B cell (primary cell): ENCODE measurements around the gene TMEM134. TPM values are rescaled to one million over a fixed set of nuclear protein-coding genes. Genes with fewer than 3 reads are reported as not detected.

Experiments used
- ATAC-seq: fragments of 200-7000 bp; cut with Tn5 transposase; one replicate; pipeline ENCODE4 v1.10.0; 2021; ENCODE audit warnings: low read depth, mild to moderate bottlenecking, moderate number of reproducible peaks, moderate library complexity
- CTCF ChIA-PET: fragments of 350-600 bp; sonication (Branson Sonifier 250); formaldehyde crosslinking; loops from one replicate; lab custom pipeline; 2021; ENCODE audit warnings: antibody characterized with exemption, inconsistent platforms; lab: Charles Lee
- POLR2A ChIA-PET: fragments of 350-600 bp; sonication (Branson Sonifier 250); formaldehyde crosslinking; loops from one replicate; lab custom pipeline; 2021; ENCODE audit warnings: antibody characterized with exemption; lab: Charles Lee
- DNase-seq: peaks from one replicate; pipeline ENCODE4 v3.0.0; 2013
- H2AFZ ChIP-seq: 2 replicates; pipeline ENCODE4 v1.6.1; 2012; ENCODE audit warnings: mild to moderate bottlenecking, low read depth, low read length; ENCODE audit not compliant: insufficient read depth, poor library complexity, severe bottlenecking
- H3K27ac ChIP-seq, 2 donors: 1 replicate in 1 of 2; 2 replicates in 1 of 2; pipeline ENCODE4 v1.5.1; 2012 to 2013; ENCODE audit warnings: low read length in 2 of 2, mild to moderate bottlenecking in 2 of 2, moderate library complexity in 1 of 2
- H3K27me3 ChIP-seq, 4 experiments: fragments of 200-600 bp in 1 of 4; sonication (generic) in 1 of 4; replicated peaks in 1 of 4; 1 replicate in 2 of 4; 2 replicates in 2 of 4; pipeline versions ENCODE4 v1.6.1 to v1.7.0; 2013 to 2016; ENCODE audit warnings: low read length in 3 of 4, mild to moderate bottlenecking in 2 of 4, mixed read lengths in 1 of 4, moderate library complexity in 1 of 4; ENCODE audit not compliant: insufficient read depth in 4 of 4, control insufficient read depth in 3 of 4; ENCODE audit errors: control extremely low read depth in 1 of 4
- H3K36me3 ChIP-seq, 2 experiments: replicated peaks in 1 of 2; 1 replicate in 1 of 2; 2 replicates in 1 of 2; pipeline versions ENCODE4 v1.6.1 to v1.7.1; 2013; ENCODE audit warnings: low read length in 1 of 2; ENCODE audit not compliant: insufficient read depth in 2 of 2, control insufficient read depth in 1 of 2; ENCODE audit errors: control extremely low read depth in 1 of 2, extremely low read depth in 1 of 2
- H3K4me1 ChIP-seq, 2 donors: fragments of 200-600 bp in 1 of 2; sonication (generic) in 1 of 2; 1 replicate in 1 of 2; 2 replicates in 1 of 2; pipeline versions ENCODE4 v1.5.1 to v1.6.1; 2013 to 2017; ENCODE audit warnings: low read length in 2 of 2; ENCODE audit not compliant: control insufficient read depth in 2 of 2, insufficient read depth in 2 of 2
- H3K4me2 ChIP-seq: replicated peaks from 2 replicates; pipeline ENCODE3; 2012; ENCODE audit warnings: mild to moderate bottlenecking, low read depth, low read length; ENCODE audit not compliant: poor library complexity, severe bottlenecking
- H3K4me3 ChIP-seq, 5 experiments: fragments of 200-600 bp in 1 of 5; sonication (generic) in 1 of 5; 1 replicate in 3 of 5; 2 replicates in 2 of 5; pipeline versions ENCODE4 v1.5.1 to v1.7.0; 2011 to 2016; ENCODE audit warnings: low read length in 4 of 5, mild to moderate bottlenecking in 4 of 5, low read depth in 2 of 5, control low read depth in 1 of 5, moderate library complexity in 1 of 5; ENCODE audit not compliant: insufficient read depth in 1 of 5; ENCODE audit errors: control extremely low read depth in 1 of 5, extremely low read depth in 1 of 5
- H3K79me2 ChIP-seq: fragments of 200-600 bp; sonication (generic); one replicate; pipeline ENCODE4 v1.6.0; 2016; ENCODE audit warnings: low read length; ENCODE audit not compliant: control insufficient read depth, insufficient read depth
- H3K9ac ChIP-seq: fragments of 200-600 bp; sonication (generic); 2 replicates; pipeline ENCODE4 v1.6.1; 2017; ENCODE audit warnings: mild to moderate bottlenecking, low read length, moderate library complexity
- H3K9me3 ChIP-seq, 3 donors: one replicate each; pipeline versions ENCODE4 v1.6.1 to v1.7.1; 2013; ENCODE audit warnings: low read length in 2 of 3; ENCODE audit not compliant: control insufficient read depth in 2 of 3, insufficient read depth in 1 of 3; ENCODE audit errors: control extremely low read depth in 1 of 3
- H4K20me1 ChIP-seq: 2 replicates; pipeline ENCODE4 v1.6.0; 2012; ENCODE audit warnings: mild to moderate bottlenecking, low read length; ENCODE audit not compliant: insufficient read depth, control insufficient read depth, poor library complexity, severe bottlenecking
- H3K27ac Mint-ChIP-seq: one replicate; pipeline ENCODE4 v1.8.0; 2021; ENCODE audit warnings: mixed read lengths
- H3K27me3 Mint-ChIP-seq: one replicate; pipeline ENCODE4 v1.8.0; 2021; ENCODE audit warnings: mixed read lengths
- H3K4me1 Mint-ChIP-seq: one replicate; pipeline ENCODE4 v1.8.0; 2021; ENCODE audit warnings: mixed read lengths
- H3K4me3 Mint-ChIP-seq: one replicate; pipeline ENCODE4 v1.8.0; 2021; ENCODE audit warnings: mixed read lengths
- H3K9me3 Mint-ChIP-seq: one replicate; pipeline ENCODE4 v1.8.0; 2022; ENCODE audit warnings: mixed read lengths; ENCODE audit not compliant: insufficient read depth
- EZH2 ChIP-seq: IDR thresholded peaks from 2 replicates; pipeline ENCODE4 v1.6.1; 2012; ENCODE audit warnings: borderline replicate concordance, low read depth, mild to moderate bottlenecking, moderate library complexity, low read length; ENCODE audit not compliant: insufficient read depth, poor library complexity, severe bottlenecking
- WGBS: methylation state at CpG from one replicate; pipeline ENCODE4 v1.1.5; 2013; ENCODE audit warnings: missing lambda C conversion rate; ENCODE audit not compliant: insufficient coverage; 5-methylcytosine and 5-hydroxymethylcytosine counted together
- intact Hi-C: fragments of 100-400 bp; cut with micrococcal nuclease; formaldehyde crosslinking; loops from one replicate; pipeline ENCODE4 v1.10.0; 2022
- polyA plus RNA-seq: library from polyadenylated mRNA; depleted of rRNA; stranded (reverse); fragments of >200 nt; gene quantifications from 2 replicates; pipeline ENCODE4 v1.2.3, GENCODE V29; 2012
- total RNA-seq, 2 donors: library from RNA; stranded (reverse); fragments of 120-200 nt in 1 of 2; gene quantifications; 1 replicate in 1 of 2; 2 replicates in 1 of 2; pipeline versions ENCODE4 v1.2.3 to v1.2.4, GENCODE V29; 2013 to 2022
- TF ChIP-seq, protein P1 (sequence below): fragments of 200-600 bp; IDR thresholded peaks from one replicate; pipeline ENCODE4 v1.8.0; 2022; ENCODE audit warnings: antibody characterized with exemption, mild to moderate bottlenecking

The TMEM134 gene
- total and polyA plus RNA-seq, 2 donors (not counting 1 experiment from before 2014, with no cell fraction given): 167 to 197 TPM

DNA sequence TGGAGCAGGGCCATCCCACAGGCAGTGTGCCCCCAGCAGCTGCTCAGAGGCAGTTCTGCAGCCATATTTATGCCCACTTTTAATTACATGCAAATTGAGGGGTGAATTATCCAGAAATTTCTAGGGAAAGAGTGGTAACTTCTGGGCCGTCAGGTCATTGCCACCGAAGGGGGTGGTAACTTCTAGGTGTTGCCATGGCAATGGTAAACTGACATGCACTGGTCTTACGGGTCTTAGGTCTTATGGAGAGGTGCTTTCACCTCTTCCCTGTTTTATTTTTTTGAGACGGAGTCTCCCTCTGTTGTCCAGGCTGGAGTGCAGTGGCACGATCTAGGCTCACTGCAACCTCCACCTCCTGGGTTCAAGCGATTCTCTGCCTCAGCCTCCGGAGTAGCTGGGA, 3.8 kb upstream of the TMEM134 start:
- Histone ChIP-seq H2AFZ (no peak overlapping the region), H3K4me2 (no peak overlapping the region), H3K9me3 (no peaks in the 10 kb centered on the region), H3K36me3 (no peaks in the 10 kb centered on the region), H3K27ac (no peak overlapping the region), H3K27me3 (no peaks in the 10 kb centered on the region), H3K4me1 (peaks cover 12 to 21% of the 10 kb centered on the region in 2 donors), H3K4me3 (no peak overlapping the region), H4K20me1 (peaks cover 9% of the 10 kb centered on the region), H3K9ac (no peak overlapping the region), H3K79me2 (peaks cover 15% of the 10 kb centered on the region)
- DNase-seq (no peak), ATAC-seq (no peak)
- no peaks in the 10 kb centered on the region for H3K27me3 Mint-ChIP-seq
- ChIA-PET POLR2A (interaction anchor here (0.6 to 10.4 kb wide), 3 partner anchors 24 to 71 kb away, joined by 3 to 215 read pairs (median 6); partner anchors contain the start of genes PPP1CA and PTPRCAP), CTCF (interaction anchor here (0.7 to 1.4 kb wide), 2 partner anchors 9 to 66 kb away, joined by 3 to 4 read pairs; no protein-coding TSS in a partner anchor)
- no peak overlapping the region for H3K4me3 Mint-ChIP-seq
- WGBS: 91% methylated on average over 5 of the region's 7 CpGs
- no peak overlapping the region for H3K27ac Mint-ChIP-seq
- peaks cover 19% of the 10 kb centered on the region for H3K4me1 Mint-ChIP-seq
- no peak for TF ChIP-seq EZH2
- TF ChIP-seq, protein P1, sequence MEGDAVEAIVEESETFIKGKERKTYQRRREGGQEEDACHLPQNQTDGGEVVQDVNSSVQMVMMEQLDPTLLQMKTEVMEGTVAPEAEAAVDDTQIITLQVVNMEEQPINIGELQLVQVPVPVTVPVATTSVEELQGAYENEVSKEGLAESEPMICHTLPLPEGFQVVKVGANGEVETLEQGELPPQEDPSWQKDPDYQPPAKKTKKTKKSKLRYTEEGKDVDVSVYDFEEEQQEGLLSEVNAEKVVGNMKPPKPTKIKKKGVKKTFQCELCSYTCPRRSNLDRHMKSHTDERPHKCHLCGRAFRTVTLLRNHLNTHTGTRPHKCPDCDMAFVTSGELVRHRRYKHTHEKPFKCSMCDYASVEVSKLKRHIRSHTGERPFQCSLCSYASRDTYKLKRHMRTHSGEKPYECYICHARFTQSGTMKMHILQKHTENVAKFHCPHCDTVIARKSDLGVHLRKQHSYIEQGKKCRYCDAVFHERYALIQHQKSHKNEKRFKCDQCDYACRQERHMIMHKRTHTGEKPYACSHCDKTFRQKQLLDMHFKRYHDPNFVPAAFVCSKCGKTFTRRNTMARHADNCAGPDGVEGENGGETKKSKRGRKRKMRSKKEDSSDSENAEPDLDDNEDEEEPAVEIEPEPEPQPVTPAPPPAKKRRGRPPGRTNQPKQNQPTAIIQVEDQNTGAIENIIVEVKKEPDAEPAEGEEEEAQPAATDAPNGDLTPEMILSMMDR: no peak
- H3K9me3 Mint-ChIP-seq: no peaks in the 10 kb centered on the region
- intact Hi-C loops: no loop called here

DNA sequence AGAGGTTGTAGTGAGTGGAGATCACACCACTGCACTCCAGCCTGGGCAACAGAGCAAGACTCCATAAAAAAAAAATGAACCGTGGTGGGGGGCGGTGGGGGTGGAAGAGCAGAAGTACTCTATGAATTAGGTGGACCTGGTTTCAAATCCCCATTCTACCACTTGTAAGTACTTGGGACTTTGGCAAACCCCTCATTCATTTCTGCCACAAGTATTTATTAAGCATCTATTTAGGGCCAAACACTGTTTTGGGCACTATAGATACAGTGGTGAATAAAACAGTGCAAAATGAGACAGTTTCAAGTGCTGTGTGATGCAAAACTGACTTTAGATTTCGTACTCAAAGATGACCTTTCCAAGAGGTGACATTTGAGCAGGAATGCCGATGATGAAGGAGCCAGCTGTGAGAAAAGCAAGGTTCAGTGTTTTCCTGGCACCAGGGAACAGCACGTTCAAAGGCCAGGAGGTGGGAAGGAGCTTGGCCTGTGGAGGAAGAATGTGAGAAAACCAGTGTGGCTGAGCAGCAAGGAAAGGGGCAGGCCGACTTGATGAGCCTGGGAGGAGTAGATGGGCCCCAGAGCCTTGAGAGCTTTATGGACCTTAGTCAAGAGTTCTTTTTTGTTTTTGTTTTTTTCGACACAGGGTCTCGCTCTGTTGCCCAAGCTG, 1.4 kb upstream of the TMEM134 start:
- TF ChIP-seq, protein P1: no peak
- no peak for TF ChIP-seq EZH2
- WGBS: 84% methylated on average over 4 of the region's 8 CpGs
- H3K4me2 ChIP-seq: no peak overlapping the region
- no peak overlapping the region for H3K27ac ChIP-seq
- ATAC-seq (no peak), DNase-seq (no peak)
- H3K27me3 ChIP-seq: no peaks in the 10 kb centered on the region
- no peak overlapping the region for H3K9ac ChIP-seq
- peaks cover 32% of the 10 kb centered on the region for H3K79me2 ChIP-seq
- H3K9me3 ChIP-seq: no peaks in the 10 kb centered on the region
- peak overlapping the region; percentile 56 for H3K27ac Mint-ChIP-seq
- H3K4me3 ChIP-seq: no peak overlapping the region
- POLR2A ChIA-PET: interaction anchor here (0.6 to 10.4 kb wide), 9 partner anchors 12 to 84 kb away, joined by 3 to 215 read pairs (median 12); partner anchors contain the start of genes AIP, CORO1B, PPP1CA and PTPRCAP
- H3K9me3 Mint-ChIP-seq: no peaks in the 10 kb centered on the region
- CTCF ChIA-PET: interaction anchor here (0.6 to 6.7 kb wide), 13 partner anchors 11 to 113 kb away, joined by 3 to 64 read pairs (median 3); partner anchors contain the start of genes PITPNM1, PPP1CA, PTPRCAP and RAD9A
- H3K27me3 Mint-ChIP-seq: no peaks in the 10 kb centered on the region
- H2AFZ ChIP-seq: no peak overlapping the region
- peaks cover 36% of the 10 kb centered on the region for H3K4me1 Mint-ChIP-seq
- peaks cover 10% of the 10 kb centered on the region for H4K20me1 ChIP-seq
- intact Hi-C loops: no loop called here
- peaks cover 2 to 9% of the 10 kb centered on the region in 2 experiments for H3K36me3 ChIP-seq
- H3K4me1 ChIP-seq: peaks cover 23 to 44% of the 10 kb centered on the region in 2 donors
- peak overlapping the region; percentile 60 for H3K4me3 Mint-ChIP-seq
